NCI-H524 (cell line): ENCODE results near the gene CATSPERD.

Experiments
- DNase-seq, 2 experiments: peaks; one replicate each; lab custom pipeline; 2025; lab: John Stamatoyannopoulos, UW

The CATSPERD gene

GRCh38 chr19:5787409-5788182 lies 67.2 kb downstream of the CATSPERD start:
- DNase-seq = no peak

GRCh38 chr19:5788422-5788821 lies 68.0 kb downstream of the CATSPERD start:
- DNase-seq = no peak

GRCh38 chr19:5789351-5789761 lies 68.9 kb downstream of the CATSPERD start:
- DNase-seq = no peak

- no peak for DNase-seq
These were observed 69.6 kb downstream of the CATSPERD start for GRCh38 chr19:5789886-5790558.

GRCh38 chr19:5790559-5791520 lies 70.4 kb downstream of the CATSPERD start, which contains the start of gene DUS3L:
DUS3L (minus strand) TSS chr19:5791163; CDS start chr19:5791141, 22 bp downstream.
- peak; percentile 98 to 99 for DNase-seq

GRCh38 chr19:5792224-5792623 lies 71.8 kb downstream of the CATSPERD start:
- DNase-seq = no peak

- DNase-seq = no peak
These were observed 72.8 kb downstream of the CATSPERD start for GRCh38 chr19:5793188-5793587.

GRCh38 chr19:5795382-5795919 lies 75.0 kb downstream of the CATSPERD start:
- no peak for DNase-seq

- no peak for DNase-seq
These were observed 77.8 kb downstream of the CATSPERD start for GRCh38 chr19:5798244-5798643.

GRCh38 chr19:5799247-5800241 lies 79.1 kb downstream of the CATSPERD start:
- peak in 1 of 2 experiments; percentile 38 for DNase-seq

- no peak for DNase-seq
These were observed 80.2 kb downstream of the CATSPERD start for GRCh38 chr19:5800361-5801270.

- DNase-seq = peak; percentile 94 to 96
These were observed 81.6 kb downstream of the CATSPERD start for GRCh38 chr19:5801796-5802619.

GRCh38 chr19:5803441-5803751 lies 83.0 kb downstream of the CATSPERD start:
- DNase-seq = peak in 1 of 2 experiments; percentile 55

GRCh38 chr19:5803752-5804515 lies 83.5 kb downstream of the CATSPERD start:
- DNase-seq = peak; percentile 89 to 92

GRCh38 chr19:5804516-5805461 lies 84.4 kb downstream of the CATSPERD start, which contains the start of gene NRTN:
NRTN (plus strand) TSS chr19:5805067; CDS start chr19:5824166, 19,099 bp downstream.
- peak in 1 of 2 experiments; percentile 59 for DNase-seq

- DNase-seq = peak; percentile 56 to 84
These were observed 85.2 kb downstream of the CATSPERD start for GRCh38 chr19:5805462-5806132.
